Left cardiac atrium (tissue), 4 donors: ENCODE results near the gene RIOK1. TPM values are rescaled to one million over a fixed set of nuclear protein-coding genes. Genes with fewer than 3 reads are reported as not detected.

ENCODE experiments used
- ATAC-seq, 2 donors: fragments of 200-7000 bp; cut with Tn5 transposase; one replicate each; pipeline ENCODE4 v1.9.1; 2020; ENCODE audit warnings: mild to moderate bottlenecking in 2 of 2, moderate library complexity in 2 of 2
- DNase-seq: peaks from one replicate; pipeline ENCODE4 v3.0.0-alpha.2; 2020
- intact Hi-C, 2 donors: fragments of 100-400 bp; cut with DNase I; formaldehyde crosslinking; loops; one replicate each; pipeline versions ENCODE4 v1.14.1 to v1.15.1; 2022 to 2023
- total RNA-seq, 2 donors: library from RNA; stranded (reverse); fragmentation: NEBNext Ultra II Directional; extraction: Animal tissue kit (Norgen Biotek cat#: 25700); gene quantifications; one replicate each; pipeline ENCODE4 v1.2.1, GENCODE V29; 2021
- donor health status: DM: no; HTN: yes; CAD: no.
- donor health status: DM: no; HTN: yes; CAD: no; lungs with severe emphysema.
- donor health status: DM: yes; HTN: yes; CAD: no.
- donor health status: Dilated cardiomyopathy.

Gene RIOK1
- total RNA-seq, 2 donors from 2014 or later, result 10.0 to 16.4 TPM

GRCh38 chr6:7467007-7467897 is 77.6 kb downstream of the RIOK1 start:
- DNase-seq, result peak; percentile 48
- peak; percentile 32 to 50 for ATAC-seq
- intact Hi-C loops, result loop anchor here in 1 of 2 donors (2.0 kb wide), 1 partner anchor 74 kb away; the partner anchor contains the start of gene DSP

Other genes with a start within 250 kb of the RIOK1 start
- gene SSR1, start 76.6 kb upstream of the RIOK1 start, total RNA-seq, result 10 to 100 TPM; 84.0 to 98.6 TPM
- under 1 TPM in 1 of 2 donors, not detected in 1; 0.06 TPM for gene CAGE1, start 66 bp upstream of the RIOK1 start, total RNA-seq
- gene DSP, start 151.9 kb downstream of the RIOK1 start, total RNA-seq, result 100 to 1,000 TPM; 179 to 198 TPM
- 10 to 100 TPM; 10.3 to 12.6 TPM for gene SNRNP48, start 200.4 kb downstream of the RIOK1 start, total RNA-seq